NCI-H2227 (cell line): Measurements from ENCODE around the gene TMEM242.

Experiments
- DNase-seq: peaks from one replicate; lab custom pipeline; 2025; ENCODE audit not compliant: unreplicated experiment; lab: John Stamatoyannopoulos, UW

Gene TMEM242

GRCh38 chr6:157290797-157291196 lies 32.5 kb downstream of the TMEM242 start:
- no peak for DNase-seq

GRCh38 chr6:157289764-157290163 lies 33.6 kb downstream of the TMEM242 start:
- DNase-seq = no peak

GRCh38 chr6:157288575-157288974 lies 34.7 kb downstream of the TMEM242 start:
- DNase-seq = no peak

GRCh38 chr6:157287923-157288322 lies 35.4 kb downstream of the TMEM242 start:
- no peak for DNase-seq

GRCh38 chr6:157287247-157287850 lies 36.0 kb downstream of the TMEM242 start:
- DNase-seq = no peak

GRCh38 chr6:157285422-157285779 lies 37.9 kb downstream of the TMEM242 start:
- DNase-seq = no peak

- no peak for DNase-seq
Measured at GRCh38 chr6:157284738-157285421, 38.4 kb downstream of the TMEM242 start.

- no peak for DNase-seq
Measured at GRCh38 chr6:157283900-157284737, 39.2 kb downstream of the TMEM242 start.

GRCh38 chr6:157283330-157283898 lies 39.9 kb downstream of the TMEM242 start:
- DNase-seq = no peak

GRCh38 chr6:157282284-157282683 lies 41.0 kb downstream of the TMEM242 start:
- no peak for DNase-seq

GRCh38 chr6:157281570-157281969 lies 41.7 kb downstream of the TMEM242 start:
- DNase-seq = no peak

GRCh38 chr6:157280947-157281346 lies 42.4 kb downstream of the TMEM242 start:
- DNase-seq = no peak

- DNase-seq = no peak
Measured at GRCh38 chr6:157280157-157280556, 43.2 kb downstream of the TMEM242 start.

- no peak for DNase-seq
Measured at GRCh38 chr6:157278171-157278570, 45.1 kb downstream of the TMEM242 start.

GRCh38 chr6:157276731-157277130 lies 46.6 kb downstream of the TMEM242 start:
- no peak for DNase-seq

GRCh38 chr6:157276134-157276532 lies 47.2 kb downstream of the TMEM242 start:
- DNase-seq = no peak

GRCh38 chr6:157274471-157275226 lies 48.7 kb downstream of the TMEM242 start:
- DNase-seq = peak; percentile 84

GRCh38 chr6:157273756-157274470 lies 49.4 kb downstream of the TMEM242 start:
- peak; percentile 43 for DNase-seq

GRCh38 chr6:157272866-157273755 lies 50.2 kb downstream of the TMEM242 start:
- no peak for DNase-seq
